GM13977 (cell line): ENCODE measurements around the gene GPX4.
A peak's percentile ranks its signal among the peaks of the same experiment; 100 is the strongest.

Source experiments
- DNase-seq: peaks from one replicate; pipeline ENCODE4 v3.0.0; 2012; ENCODE audit warnings: low spot score
- CTCF ChIP-seq: IDR thresholded peaks from 2 replicates; pipeline ENCODE4 v1.5.1; 2012; ENCODE audit warnings: mild to moderate bottlenecking, control low read depth; ENCODE audit not compliant: insufficient read depth; ENCODE audit errors: extremely low read depth, missing control alignments
- in situ Hi-C: fragments of 300-500 bp; cut with MboI; formaldehyde crosslinking; loops from one replicate; pipeline ENCODE4 v1.12.0; 2022; ENCODE audit warnings: low sequenced_read_pairs, low pct_unique_long_range_greater_than_20kb, mixed read lengths, inconsistent platforms; ENCODE audit not compliant: unreplicated experiment

GPX4 gene

DNA sequence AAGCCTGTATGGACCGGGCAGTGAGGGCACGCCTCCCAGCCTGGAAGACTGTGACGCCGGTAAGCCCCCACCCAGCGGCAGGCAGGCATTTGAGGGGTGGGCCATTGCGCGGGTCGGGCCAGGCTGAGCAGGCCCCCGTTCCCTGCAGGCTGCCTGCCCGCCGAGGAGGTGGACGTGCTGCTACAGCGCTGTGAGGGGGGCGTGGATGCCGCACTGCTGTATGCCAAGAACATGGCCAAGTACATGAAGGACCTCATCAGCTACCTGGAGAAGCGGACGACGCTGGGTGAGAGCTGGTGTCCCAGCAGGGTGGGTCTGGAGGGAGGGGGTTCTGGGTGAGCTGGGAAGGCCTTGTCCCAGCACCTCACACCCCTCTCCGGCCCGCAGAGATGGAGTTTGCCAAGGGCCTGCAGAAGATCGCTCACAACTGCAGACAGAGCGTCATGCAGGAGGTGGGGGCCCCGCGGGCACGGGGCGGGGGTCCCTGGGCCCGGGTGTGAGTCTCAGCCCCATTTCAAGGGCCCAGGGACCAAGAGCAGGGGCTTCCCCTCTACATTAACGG lies 29.8 kb upstream of the GPX4 start:
- DNase-seq: no peak
- in situ Hi-C loops: no loop called here
- no peak for TF ChIP-seq CTCF

DNA sequence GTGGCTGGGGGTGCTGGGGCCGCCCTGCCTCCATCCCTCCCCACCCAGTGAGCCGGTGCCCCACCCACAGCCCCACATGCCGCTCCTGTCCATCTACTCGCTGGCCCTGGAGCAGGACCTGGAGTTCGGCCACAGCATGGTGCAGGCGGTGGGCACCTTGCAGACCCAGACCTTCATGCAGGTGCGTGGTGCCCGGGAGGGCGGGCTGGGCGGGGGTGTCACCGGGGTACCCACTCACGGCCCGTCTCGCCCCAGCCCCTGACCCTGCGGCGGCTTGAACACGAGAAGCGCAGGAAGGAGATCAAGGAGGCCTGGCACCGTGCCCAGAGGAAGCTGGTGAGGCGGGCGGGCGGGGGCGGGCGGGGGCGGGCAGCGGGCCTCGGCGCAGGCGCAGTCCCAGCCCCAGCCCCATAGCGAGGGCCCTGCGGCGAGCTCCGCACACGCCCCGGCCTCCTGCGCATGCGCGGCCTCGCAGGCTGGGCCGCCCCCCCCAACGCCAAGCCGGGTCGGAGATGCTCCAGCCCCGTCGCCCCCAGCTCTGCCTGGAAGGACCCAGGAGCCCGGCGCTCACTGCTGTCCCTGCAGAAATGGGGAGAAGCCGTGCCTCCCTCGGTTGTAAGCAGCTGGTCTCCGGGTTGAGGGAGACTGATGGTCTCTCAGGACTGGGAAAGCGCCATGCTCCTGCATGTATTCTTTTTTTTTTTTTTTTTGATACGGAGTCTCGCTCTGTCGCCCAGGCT lies 29.1 kb upstream of the GPX4 start:
- TF ChIP-seq CTCF: no peak
- DNase-seq: peak; percentile 98
- in situ Hi-C loops: no loop called here

- in situ Hi-C loops: no loop called here
- no peak for TF ChIP-seq CTCF
- no peak for DNase-seq
These were observed 27.8 kb upstream of the GPX4 start for GRCh38 chr19:1076046-1076386.

DNA sequence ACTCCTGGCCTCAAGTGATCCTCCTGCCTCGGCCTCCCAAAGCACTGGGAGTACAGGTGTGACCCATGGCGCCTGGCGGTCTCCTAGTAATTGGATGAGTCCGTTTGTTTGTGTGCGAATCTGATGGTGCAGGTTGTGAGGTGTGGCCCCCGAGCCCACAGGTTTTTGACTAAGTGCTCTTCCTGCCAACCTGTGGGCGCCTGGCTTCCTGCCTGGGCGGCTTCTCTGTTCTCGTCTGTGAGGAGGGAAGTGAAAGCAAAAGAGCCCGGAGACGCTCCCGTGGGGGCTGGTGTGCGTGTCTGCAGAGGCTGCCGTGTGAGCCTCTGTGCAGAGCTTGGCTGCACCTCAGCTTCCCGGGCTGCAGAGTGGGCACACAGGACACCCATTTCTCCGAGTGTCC lies 26.8 kb upstream of the GPX4 start:
- TF ChIP-seq CTCF: no peak
- peak; percentile 95 for DNase-seq
- in situ Hi-C loops: no loop called here

GRCh38 chr19:1079566-1080111 lies 24.2 kb upstream of the GPX4 start:
- no peak for TF ChIP-seq CTCF
- DNase-seq: no peak
- in situ Hi-C loops: no loop called here

- no peak for DNase-seq
- no peak for TF ChIP-seq CTCF
- in situ Hi-C loops: no loop called here
These were observed 23.2 kb upstream of the GPX4 start for GRCh38 chr19:1080360-1081161.
